Stimulated activated naive CD8-positive, alpha-beta T cell treated with anti-CD3 and anti-CD28 coated beads, Interleukin-15, amount 100 ng/mL, for 72 hours (primary cell): ENCODE data around the gene PLEKHG5.
"Not testable (repeated sequence)": the region's sequence is repeated elsewhere in the genome, so short reads cannot be mapped to it uniquely, and the experiment has no call there.

Experiments
- ATAC-seq: fragments of 150-1000 bp; cut with Tn5 transposase; 2 replicates; pipeline ENCODE4 v1.10.0; 2021; ENCODE audit warnings: mild to moderate bottlenecking, moderate library complexity
- DNase-seq, 2 donors: peaks; one replicate each; pipeline ENCODE4 v3.0.0; 2021 to 2022
- H3K27ac Mint-ChIP-seq, 2 donors: one replicate each; pipeline ENCODE4 v1.8.0; 2022; ENCODE audit warnings: mild to moderate bottlenecking in 2 of 2, mixed read lengths in 2 of 2, moderate library complexity in 2 of 2
- H3K27me3 Mint-ChIP-seq: one replicate; pipeline ENCODE4 v1.8.0; 2022; ENCODE audit warnings: mixed read lengths
- H3K4me1 Mint-ChIP-seq: one replicate; pipeline ENCODE4 v1.8.0; 2022; ENCODE audit warnings: mild to moderate bottlenecking, mixed read lengths
- H3K4me3 Mint-ChIP-seq, 2 donors: one replicate each; pipeline ENCODE4 v1.8.0; 2022; ENCODE audit warnings: mild to moderate bottlenecking in 2 of 2, mixed read lengths in 2 of 2, moderate library complexity in 1 of 2
- H3K9me3 Mint-ChIP-seq, 2 donors: one replicate each; pipeline ENCODE4 v1.8.0; 2022; ENCODE audit warnings: mixed read lengths in 2 of 2

Gene PLEKHG5

DNA sequence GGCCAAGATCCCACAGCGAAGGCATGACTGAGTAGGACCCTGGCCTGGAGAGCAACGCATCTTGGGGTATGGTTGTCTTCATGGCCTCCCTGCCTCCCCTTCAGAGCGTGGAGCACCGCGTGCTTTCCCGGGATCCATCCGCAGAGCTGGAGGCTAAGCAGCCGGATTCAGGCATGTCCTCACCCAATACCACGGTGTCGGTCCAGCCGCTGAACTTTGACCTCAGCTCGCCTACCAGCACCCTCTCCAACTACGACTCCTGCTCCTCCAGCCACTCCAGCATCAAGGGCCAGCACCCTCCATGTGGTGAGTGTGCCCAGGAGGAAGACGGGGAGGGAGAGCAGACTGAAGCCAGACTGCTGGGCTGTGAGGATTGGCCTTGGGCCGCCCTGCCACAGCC lies 47.1 kb downstream of the PLEKHG5 start:
- no peak for ATAC-seq
- Mint-ChIP-seq H3K4me1 (peaks cover 31% of the 10 kb centered on the region), H3K9me3 (no peaks in the 10 kb centered on the region), H3K4me3 (no peak overlapping the region), H3K27ac (no peak overlapping the region), H3K27me3 (peaks cover 82% of the 10 kb centered on the region)
- DNase-seq = no peak

- ATAC-seq (no peak), DNase-seq (no peak)
- Mint-ChIP-seq H3K4me1 (peaks cover 26% of the 10 kb centered on the region), H3K9me3 (no peaks in the 10 kb centered on the region), H3K27me3 (peaks cover 82% of the 10 kb centered on the region), H3K4me3 (no peak overlapping the region), H3K27ac (no peak overlapping the region)
Measured at GRCh38 chr1:6443339-6444115, 47.9 kb downstream of the PLEKHG5 start.

DNA sequence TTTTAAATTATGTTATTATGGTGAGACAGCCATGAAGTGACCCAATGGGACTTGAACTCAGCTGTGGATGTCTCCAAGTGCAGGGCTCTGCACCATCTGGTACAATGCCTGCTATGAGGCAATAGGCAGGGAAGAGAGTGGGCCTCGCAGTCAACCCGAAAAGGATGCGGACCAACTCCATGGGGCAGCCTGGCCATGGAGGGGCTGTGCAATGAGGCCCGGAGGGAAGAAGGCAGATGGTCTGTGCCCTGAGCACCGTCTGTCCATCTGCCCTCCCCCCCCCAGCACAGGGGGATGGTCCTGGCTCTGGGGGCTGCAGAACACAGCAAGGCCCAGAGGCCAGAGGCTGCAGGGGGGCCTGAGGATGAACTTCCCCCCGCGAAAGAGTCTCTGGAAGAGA lies 49.9 kb downstream of the PLEKHG5 start:
- DNase-seq (no peak), ATAC-seq (no peak)
- Mint-ChIP-seq H3K4me1 (peaks cover 24% of the 10 kb centered on the region), H3K4me3 (no peak overlapping the region), H3K27ac (no peak overlapping the region), H3K27me3 (peaks cover 85% of the 10 kb centered on the region), H3K9me3 (no peaks in the 10 kb centered on the region)

DNA sequence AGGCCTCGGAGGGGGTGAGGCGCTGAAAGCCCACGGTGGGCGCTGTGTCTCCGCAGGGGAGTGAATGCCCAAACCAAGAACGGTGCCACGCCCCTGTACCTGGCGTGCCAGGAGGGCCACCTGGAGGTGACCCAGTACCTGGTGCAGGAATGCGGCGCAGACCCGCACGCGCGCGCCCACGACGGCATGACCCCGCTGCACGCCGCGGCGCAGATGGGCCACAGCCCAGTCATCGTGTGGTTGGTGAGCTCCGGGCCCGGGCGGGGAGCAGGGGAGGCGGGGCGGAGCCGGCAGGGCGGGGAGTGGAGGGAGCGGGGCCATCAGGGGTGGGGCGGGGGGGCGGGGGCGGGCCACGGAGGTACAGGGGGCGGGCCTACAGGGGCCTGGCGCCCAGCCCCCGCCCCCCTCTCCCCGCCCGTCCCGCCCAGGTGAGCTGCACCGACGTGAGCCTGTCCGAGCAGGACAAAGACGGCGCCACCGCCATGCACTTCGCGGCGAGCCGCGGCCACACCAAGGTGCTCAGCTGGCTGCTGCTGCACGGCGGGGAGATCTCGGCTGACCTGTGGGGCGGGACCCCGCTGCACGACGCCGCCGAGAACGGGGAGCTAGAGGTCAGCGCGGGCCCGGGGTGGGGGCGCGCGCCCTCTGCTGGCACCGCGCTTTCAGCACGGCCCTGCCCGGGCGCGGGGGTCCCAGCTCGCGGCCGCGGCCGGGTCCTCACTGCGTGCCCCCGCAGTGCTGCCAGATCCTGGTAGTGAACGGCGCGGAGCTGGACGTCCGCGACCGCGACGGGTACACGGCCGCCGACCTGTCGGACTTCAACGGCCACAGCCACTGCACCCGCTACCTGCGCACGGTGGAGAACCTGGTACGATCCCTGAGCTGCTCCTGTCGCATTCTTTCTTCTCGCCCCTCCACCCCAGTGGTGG lies 51.0 kb downstream of the PLEKHG5 start:
- ATAC-seq (peak; percentile 83), DNase-seq (peak; percentile 71 to 73)
- Mint-ChIP-seq H3K27me3 (peaks cover 81% of the 10 kb centered on the region), H3K9me3 (no peaks in the 10 kb centered on the region), H3K4me3 (peak overlapping the region; percentile 42 to 61), H3K27ac (no peak overlapping the region), H3K4me1 (peaks cover 18% of the 10 kb centered on the region)

DNA sequence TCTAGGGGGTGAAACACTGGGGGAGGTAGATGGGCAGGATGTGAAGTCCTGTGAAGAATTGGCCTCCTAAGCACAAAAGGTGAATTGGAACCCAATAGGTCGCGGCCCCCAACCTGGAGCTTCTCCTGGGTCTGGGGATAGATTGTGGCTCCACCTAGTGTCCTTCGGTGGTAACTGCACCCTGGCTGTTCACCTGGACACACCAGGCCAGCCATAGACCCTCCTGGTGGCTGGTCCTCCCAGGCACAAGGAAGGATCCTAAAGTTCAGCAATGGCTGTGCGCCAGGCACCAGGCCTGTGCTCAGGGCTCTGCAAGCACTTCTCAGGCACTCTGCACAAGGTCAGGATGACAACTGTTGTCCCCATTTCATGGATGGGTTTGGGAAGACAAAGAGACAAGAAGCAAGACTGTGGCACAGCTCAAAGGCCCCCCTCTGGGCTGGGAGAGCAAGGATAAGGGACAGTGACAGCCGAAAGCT lies 53.4 kb downstream of the PLEKHG5 start:
- Mint-ChIP-seq H3K4me3 (no peak overlapping the region), H3K27ac (no peak overlapping the region), H3K9me3 (no peaks in the 10 kb centered on the region), H3K27me3 (peaks cover 75% of the 10 kb centered on the region), H3K4me1 (peaks cover 12% of the 10 kb centered on the region)
- peak; percentile 74 for ATAC-seq
- DNase-seq = peak; percentile 72 to 77

DNA sequence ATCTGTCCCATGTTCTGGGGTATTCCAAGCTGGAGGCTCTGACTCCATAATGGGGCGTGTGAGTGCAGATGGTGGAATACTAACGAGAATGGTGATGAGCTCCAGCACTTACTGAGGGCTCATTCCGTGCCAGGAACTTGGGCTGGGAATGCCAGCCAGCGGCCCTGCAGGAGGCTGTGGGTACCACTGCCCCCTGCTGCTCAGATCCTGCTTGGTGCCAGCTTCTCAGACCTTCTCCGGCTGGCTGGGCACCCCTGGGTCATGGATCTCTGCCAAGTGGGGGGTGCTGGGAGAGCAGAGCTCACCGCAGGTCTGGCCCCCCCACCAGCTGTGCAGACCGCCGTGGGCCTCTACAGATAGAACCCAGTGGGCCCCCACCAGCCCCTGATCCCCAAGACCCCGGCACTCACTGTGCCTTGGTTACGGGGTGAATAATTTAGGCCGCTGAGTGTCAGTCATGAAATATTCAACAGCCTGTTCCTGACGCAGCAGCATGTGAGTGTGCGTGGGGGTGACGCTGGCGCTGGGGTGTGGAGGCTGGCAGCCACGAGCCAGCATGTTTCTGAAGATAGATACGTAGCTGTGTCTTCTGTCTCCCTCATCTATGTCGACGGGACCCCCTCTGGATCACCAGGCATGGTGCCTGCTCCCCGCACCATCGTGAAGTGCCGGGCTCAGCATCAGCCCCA lies 54.3 kb downstream of the PLEKHG5 start:
- H3K27ac Mint-ChIP-seq, DNase-seq, H3K9me3 Mint-ChIP-seq, ATAC-seq, H3K4me3 Mint-ChIP-seq: not testable (repeated sequence)
- Mint-ChIP-seq H3K4me1 (peaks cover 12% of the 10 kb centered on the region), H3K27me3 (peaks cover 72% of the 10 kb centered on the region)

DNA sequence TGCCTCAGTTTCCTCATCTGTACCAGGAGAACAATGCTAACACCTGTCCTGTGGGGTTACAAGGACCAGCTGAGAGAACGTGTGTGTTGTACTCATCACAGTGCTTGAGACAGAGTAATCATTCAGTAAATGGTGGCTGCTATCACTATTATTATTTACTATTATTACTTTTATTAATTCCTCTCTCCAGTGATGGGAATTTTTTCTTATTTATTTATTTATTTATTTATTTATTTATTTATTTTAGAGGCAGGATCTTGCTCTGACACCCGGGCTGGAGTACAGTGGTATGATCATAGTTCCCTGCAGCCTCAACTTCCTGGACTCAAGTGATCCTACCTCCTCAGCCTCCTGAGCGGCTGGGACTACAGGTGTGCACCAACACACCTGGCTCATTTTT lies 55.2 kb downstream of the PLEKHG5 start:
- H3K4me3 Mint-ChIP-seq, H3K27ac Mint-ChIP-seq, DNase-seq, ATAC-seq, H3K9me3 Mint-ChIP-seq: not testable (repeated sequence)
- peaks cover 63% of the 10 kb centered on the region for H3K27me3 Mint-ChIP-seq
- peaks cover 12% of the 10 kb centered on the region for H3K4me1 Mint-ChIP-seq

- Mint-ChIP-seq H3K4me1 (peaks cover 12% of the 10 kb centered on the region), H3K27me3 (peaks cover 62% of the 10 kb centered on the region), H3K4me3 (no peak overlapping the region), H3K27ac (no peak overlapping the region), H3K9me3 (no peaks in the 10 kb centered on the region)
- DNase-seq (no peak), ATAC-seq (no peak)
Measured at GRCh38 chr1:6435547-6435946, 55.9 kb downstream of the PLEKHG5 start.

DNA sequence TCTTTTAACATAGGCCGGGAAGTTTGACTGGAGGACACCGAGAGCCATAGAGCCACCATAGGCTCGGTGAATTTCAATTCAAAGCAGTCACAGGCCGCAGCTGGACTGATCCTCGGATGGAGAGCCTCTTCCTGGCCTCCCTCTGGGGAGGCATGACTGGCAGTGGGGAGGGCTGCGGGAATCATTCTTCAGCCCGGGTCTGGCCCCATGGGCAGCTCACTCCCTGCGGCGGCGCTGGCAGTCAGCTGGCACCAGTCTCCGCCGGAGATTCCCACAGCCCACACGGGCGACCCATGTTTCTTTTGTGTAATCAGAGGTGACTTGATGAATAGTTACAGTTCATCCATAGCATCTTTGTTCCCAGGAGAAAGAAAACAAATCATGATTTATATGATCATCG lies 56.3 kb downstream of the PLEKHG5 start:
- H3K27ac Mint-ChIP-seq = no peak overlapping the region
- peaks cover 12% of the 10 kb centered on the region for H3K4me1 Mint-ChIP-seq
- ATAC-seq = no peak
- no peak overlapping the region for H3K4me3 Mint-ChIP-seq
- peaks cover 65% of the 10 kb centered on the region for H3K27me3 Mint-ChIP-seq
- H3K9me3 Mint-ChIP-seq = no peaks in the 10 kb centered on the region
- DNase-seq = no peak

GRCh38 chr1:6434186-6434585 lies 57.3 kb downstream of the PLEKHG5 start:
- Mint-ChIP-seq H3K27ac (no peak overlapping the region), H3K27me3 (peaks cover 64% of the 10 kb centered on the region), H3K4me3 (no peak overlapping the region), H3K4me1 (peaks cover 8% of the 10 kb centered on the region), H3K9me3 (no peaks in the 10 kb centered on the region)
- no peak for DNase-seq
- ATAC-seq = no peak

DNA sequence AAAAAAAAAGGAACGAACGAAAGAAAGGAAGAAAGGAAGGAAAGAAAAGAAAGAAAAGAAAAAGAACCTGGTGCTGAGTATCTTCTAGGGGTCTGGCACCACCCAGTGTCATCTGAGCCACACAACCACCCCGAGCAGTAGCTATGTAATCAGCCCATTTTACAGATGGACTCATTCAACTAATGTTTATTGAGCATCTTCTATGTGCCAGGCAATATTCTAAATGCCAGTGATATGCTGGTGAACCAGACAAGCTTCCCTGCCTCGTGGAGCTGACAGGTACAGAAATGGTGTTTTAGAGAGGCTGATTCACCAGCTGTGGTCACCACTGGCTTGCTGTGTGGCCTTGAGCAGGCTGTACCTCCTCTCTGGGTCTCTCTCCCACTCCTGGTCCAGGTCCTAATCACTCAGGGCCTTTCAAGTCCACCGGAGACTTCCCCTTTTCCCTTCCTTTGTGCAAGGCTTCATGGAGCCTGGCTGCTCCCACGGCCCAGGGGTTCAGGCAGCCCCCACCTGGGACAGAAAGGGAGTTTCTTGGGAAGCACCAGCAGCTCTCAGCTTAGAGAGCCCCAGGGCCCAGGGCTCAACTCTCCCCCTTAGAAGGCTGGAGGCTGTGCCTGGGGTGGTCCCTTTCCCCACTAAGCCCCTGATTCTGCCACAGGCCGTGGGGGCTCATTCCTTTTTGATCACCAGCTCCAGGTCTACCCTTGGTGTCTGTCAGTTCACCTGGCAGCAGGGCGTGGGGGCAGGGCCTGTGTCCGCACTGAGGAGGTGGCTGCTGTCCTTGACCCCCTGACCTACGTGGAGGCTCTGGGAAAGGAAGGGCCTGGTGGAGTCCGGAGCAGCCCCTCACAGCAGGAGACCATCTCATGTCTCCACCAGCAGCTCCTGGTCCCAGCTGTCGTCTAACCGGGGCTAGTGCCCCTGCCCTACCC lies 59.6 kb downstream of the PLEKHG5 start:
- not testable (repeated sequence) for H3K4me3 Mint-ChIP-seq

GRCh38 chr1:6429660-6430411 lies 61.6 kb downstream of the PLEKHG5 start:
- H3K4me3 Mint-ChIP-seq, H3K27ac Mint-ChIP-seq, ATAC-seq, H3K9me3 Mint-ChIP-seq, DNase-seq, H3K4me1 Mint-ChIP-seq: not testable (repeated sequence)
- H3K27me3 Mint-ChIP-seq = peaks cover 68% of the 10 kb centered on the region

More for the DNA sequence above, 59.6 kb downstream of the PLEKHG5 start:
- H3K27me3 Mint-ChIP-seq = peaks cover 60% of the 10 kb centered on the region
- DNase-seq, H3K4me1 Mint-ChIP-seq, H3K9me3 Mint-ChIP-seq, ATAC-seq: not testable (repeated sequence)
- H3K27ac Mint-ChIP-seq = peak overlapping the region in 1 of 2 donors; percentile 57

GRCh38 chr1:6428453-6428852 lies 63.0 kb downstream of the PLEKHG5 start:
- Mint-ChIP-seq H3K4me1 (peaks cover 11% of the 10 kb centered on the region), H3K27me3 (peaks cover 66% of the 10 kb centered on the region)
- not testable (repeated sequence) for ATAC-seq, DNase-seq, H3K9me3 Mint-ChIP-seq, H3K27ac Mint-ChIP-seq, H3K4me3 Mint-ChIP-seq
